Tibial nerve (tissue), 4 donors: ENCODE results near the gene RCAN2.

Experiments
- EP300 ChIP-seq, 2 donors: sonication (generic); formaldehyde crosslinking; IDR thresholded peaks; one replicate each; pipeline ENCODE4 v1.6.1; 2017; ENCODE audit warnings: antibody characterized with exemption in 2 of 2, mild to moderate bottlenecking in 1 of 2
- TF ChIP-seq, protein P1 (sequence below), 5 experiments: fragments of 200-600 bp in 3 of 5; fragments of 450-650 bp in 2 of 5; sonication (generic) in 3 of 5; IDR thresholded peaks; one replicate each; pipeline ENCODE4 v1.5.1; 2016 to 2019; ENCODE audit warnings: antibody characterized with exemption in 5 of 5, mild to moderate bottlenecking in 3 of 5, moderate library complexity in 2 of 5

DNA sequence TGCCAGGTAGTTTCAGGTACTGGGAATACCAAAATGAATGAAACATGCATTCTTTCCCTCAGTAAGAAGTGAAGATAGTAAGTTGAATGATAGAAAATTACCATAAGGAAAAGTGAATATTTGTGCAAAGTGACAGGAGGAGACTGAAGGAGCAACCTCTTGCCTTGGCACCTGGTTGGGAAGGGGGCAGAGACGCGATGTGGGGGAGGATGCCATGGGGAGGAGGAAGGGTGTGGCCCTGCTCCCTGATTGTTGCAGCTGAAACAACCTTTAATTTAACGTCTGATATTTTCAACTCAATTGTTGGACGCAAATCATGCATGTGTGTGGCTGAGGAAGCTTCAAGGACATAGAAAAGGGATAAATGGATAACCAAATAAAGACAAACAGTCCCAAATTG lies 248.3 kb downstream of the RCAN2 start:
- TF ChIP-seq, protein P1, sequence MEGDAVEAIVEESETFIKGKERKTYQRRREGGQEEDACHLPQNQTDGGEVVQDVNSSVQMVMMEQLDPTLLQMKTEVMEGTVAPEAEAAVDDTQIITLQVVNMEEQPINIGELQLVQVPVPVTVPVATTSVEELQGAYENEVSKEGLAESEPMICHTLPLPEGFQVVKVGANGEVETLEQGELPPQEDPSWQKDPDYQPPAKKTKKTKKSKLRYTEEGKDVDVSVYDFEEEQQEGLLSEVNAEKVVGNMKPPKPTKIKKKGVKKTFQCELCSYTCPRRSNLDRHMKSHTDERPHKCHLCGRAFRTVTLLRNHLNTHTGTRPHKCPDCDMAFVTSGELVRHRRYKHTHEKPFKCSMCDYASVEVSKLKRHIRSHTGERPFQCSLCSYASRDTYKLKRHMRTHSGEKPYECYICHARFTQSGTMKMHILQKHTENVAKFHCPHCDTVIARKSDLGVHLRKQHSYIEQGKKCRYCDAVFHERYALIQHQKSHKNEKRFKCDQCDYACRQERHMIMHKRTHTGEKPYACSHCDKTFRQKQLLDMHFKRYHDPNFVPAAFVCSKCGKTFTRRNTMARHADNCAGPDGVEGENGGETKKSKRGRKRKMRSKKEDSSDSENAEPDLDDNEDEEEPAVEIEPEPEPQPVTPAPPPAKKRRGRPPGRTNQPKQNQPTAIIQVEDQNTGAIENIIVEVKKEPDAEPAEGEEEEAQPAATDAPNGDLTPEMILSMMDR (IDR thresholded peaks at IDR 0.05) = no peak
- no peak for TF ChIP-seq EP300 (IDR thresholded peaks at IDR 0.05)
